ENCODE measurements around the gene DGKZ.
A peak's percentile ranks its signal among the peaks of the same experiment; 100 is the strongest.

The DGKZ gene

DNA sequence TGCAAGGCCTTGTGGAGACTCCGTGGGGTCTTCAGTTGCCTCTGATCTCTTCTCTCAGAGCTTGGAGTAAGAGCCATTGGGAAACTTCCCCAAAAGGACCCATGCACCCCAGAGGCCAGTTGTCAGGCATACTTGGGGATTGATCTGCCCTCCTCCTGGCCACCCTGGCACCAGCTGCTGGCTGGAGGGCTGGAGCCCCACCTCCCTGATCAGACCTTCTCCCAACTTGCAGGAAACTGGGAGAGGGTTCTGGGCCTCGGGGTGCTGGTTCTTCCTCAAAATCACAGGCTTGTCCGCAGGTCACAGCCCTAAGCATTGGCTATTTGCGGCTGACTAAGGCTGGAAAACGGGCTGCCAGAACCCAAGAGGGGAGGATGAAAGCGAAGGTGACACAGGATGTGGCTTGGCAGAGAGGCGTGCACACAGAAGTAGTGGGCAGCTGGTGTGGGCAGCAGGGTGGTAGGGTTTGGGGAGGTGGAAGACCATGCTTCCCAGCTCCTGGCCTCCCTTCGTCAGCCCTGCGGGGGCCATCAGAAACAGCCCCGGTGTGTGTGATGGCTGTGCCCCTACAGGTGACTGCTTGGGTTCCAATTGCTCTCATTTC lies 1.3 kb upstream of the DGKZ start:
- DNase-seq (ENCODE audit: low read depth), result no peak

DNA sequence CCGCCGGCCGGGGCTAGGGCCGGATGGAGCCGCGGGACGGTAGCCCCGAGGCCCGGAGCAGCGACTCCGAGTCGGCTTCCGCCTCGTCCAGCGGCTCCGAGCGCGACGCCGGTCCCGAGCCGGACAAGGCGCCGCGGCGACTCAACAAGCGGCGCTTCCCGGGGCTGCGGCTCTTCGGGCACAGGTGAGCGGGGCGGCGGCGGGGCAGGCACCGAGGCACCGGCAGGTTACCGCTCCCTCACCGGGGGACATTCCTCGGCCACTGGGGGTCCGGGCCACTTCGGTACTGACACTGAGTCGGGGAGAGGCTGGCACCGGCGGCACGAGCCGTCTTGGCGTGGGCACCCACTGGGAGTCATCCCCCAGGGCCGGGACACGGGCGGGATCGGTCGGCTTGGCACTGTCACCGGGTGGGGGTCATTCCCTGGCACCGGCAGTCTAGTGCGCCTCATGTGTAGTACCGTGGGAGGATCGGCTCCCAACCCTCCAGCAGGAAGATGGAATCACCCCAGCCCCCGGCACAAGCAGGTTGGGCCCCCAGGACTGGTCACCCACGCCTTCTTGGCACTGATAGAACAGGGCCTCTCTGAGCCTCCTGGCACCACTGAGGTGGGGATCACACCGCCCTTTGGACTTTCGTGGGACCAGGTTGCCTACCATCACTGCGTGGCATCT lies 511 bp downstream of the DGKZ start:
- DNase-seq (ENCODE audit: low read depth), result no peak

DNA sequence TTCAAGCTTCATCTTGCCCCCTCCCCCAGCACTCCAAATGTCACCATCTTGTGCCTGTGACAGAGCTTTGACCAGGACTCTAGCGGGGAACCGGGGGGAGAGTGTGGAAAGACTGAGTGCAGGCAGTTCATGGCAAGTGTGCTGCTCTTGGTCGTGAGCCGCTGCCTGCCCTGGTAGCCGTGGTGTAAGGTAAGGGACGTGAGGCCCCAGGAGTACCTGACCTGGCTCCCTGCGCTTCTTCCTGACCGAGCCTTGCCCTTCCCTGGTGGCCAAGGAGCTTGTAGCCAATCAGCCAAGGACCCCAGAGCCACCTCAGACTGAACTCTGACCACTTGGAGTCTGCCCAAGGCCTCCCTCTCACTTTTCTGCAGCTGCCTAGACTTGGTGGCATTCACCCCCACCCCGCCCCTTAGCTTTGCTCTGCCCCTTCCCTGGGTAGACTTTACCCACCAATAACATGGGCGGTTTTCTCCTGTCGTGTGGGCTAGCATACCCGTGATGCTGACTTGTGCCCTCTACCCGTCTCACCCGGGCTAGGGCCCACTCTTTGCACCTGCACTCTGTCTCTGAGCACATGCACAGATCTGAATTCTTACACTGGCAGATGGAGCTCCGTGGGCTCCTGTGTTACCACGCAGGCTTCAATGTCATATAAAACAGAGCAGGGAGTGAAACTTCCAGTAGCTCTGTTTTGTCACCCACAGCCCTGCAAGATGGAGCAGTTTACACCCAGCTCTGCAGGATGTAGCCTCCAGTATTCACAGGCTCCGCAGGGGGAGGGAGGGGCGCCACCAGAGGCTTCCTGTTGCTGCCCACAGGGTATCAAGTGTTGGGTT lies 1.5 kb downstream of the DGKZ start:
- no peak for DNase-seq (ENCODE audit: low read depth)

DNA sequence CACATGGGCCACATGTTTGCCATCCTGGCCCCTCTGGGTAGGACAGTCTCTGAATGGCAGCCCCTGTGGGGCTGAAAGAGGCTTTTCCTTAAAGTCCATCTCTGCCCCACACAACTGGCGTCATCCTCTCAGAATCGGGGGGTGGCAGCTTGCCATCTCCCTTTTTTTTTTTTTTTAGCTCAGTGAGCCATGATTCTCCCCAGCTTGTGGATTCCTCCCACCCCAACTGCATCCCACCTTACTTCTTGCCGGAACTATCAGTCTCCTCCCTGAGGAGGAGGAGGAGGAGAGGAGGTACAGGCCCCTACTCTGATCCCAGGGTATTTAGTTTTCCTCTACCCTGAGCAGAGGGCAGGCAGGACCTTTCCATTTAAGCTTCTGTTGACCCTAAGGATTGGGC lies 3.4 kb downstream of the DGKZ start:
- no peak for DNase-seq (ENCODE audit: low read depth)

DNA sequence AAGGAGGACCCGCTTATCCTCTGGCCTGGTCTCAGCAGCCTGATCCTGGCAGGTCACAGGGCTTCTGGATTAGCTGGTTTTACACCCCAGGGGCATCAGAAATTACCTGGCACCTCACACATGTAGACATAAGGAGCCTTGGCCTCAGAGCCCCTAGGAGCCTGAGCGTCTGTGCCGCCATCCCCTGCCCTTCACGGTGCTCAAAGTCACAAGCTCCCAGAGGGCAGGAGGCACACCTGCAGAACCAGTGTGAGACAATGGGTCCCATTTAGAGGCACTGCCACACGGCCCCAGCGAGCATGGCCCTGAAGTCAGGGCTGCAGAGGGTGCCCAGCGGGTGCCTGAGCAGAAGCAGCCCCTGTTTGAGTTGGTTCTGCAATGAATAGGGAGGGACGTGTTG lies 3.9 kb downstream of the DGKZ start:
- no peak for DNase-seq (ENCODE audit: low read depth)

DNA sequence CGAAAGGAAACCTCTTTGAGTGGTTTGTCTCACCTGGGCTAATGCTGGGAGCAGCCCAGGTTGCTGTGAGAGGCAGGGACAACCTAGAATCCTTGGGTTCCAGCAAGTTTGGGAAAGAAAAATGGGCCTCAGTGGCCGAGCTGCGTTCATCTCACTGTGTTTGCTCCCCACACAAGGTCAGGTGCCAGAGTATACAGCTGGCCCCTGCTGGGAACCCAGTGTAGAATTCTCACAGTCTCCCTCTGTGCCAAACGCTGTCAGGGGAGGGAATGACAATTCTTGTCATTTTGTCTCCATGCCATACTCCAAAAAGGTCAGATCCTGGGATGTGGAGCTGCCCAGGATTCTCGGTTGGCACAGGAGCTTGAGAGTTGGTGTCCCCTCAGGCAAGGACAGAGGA lies 4.3 kb downstream of the DGKZ start:
- DNase-seq (ENCODE audit: low read depth), result no peak

DNA sequence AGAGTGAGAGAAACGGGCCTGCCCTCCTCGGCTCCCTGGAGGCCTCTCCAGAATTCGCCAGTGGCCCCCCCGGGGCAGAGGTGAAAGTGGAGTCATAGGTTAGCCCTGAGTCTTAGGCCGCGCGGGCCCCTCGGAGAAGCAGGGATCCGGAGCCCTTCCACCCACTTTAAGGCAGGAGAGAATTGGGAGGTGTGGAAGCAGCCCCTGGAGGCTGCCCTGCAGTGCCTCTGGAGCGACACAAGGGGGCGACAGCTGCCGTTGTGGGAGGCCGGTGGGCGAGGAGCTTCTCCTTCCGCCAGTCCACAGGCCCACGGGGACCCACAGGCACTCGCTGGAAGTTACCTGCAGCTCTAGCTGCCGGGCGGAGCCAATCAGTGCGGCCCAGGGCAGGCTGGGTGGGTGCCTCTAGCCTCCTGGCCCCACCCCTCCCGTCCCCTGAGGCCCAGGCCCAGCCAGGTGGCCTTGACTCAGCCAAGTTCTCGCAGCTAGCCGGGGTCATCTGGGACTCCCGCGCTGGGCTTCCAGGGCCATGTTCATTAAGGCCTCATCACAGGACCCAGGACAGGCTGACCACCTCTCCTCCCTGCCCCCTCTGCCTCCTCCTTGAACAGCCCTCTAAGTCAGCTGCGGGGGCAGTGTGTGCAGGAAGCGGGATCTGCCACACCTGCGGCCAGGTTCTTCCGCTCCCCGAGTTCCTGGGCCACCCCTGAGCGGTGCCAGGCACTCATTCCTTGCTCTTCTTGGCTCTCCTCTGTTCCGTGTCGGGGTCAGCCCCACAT lies 5.0 kb downstream of the DGKZ start:
- DNase-seq (ENCODE audit: low read depth), result peak; percentile 41

DNA sequence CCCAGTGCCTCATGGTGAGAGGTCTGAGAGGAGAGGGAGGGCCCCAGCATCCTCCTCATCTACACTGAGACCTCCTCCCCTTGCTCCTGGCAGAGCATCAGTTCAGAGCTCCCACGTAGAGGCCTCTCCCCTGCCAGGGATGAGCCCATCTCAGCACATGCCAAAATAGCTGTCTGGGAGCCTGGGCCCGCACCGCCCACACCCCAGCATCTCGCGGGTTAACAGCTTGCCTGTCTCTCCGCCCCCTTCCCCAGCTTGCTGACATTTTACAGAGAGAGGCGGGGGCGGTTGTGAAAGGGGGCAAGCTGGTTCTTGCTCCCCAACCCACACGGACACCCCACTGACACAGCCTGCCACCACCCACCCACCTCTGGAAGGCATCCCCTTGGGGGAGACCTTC lies 6.4 kb downstream of the DGKZ start:
- DNase-seq (ENCODE audit: low read depth), result no peak

DNA sequence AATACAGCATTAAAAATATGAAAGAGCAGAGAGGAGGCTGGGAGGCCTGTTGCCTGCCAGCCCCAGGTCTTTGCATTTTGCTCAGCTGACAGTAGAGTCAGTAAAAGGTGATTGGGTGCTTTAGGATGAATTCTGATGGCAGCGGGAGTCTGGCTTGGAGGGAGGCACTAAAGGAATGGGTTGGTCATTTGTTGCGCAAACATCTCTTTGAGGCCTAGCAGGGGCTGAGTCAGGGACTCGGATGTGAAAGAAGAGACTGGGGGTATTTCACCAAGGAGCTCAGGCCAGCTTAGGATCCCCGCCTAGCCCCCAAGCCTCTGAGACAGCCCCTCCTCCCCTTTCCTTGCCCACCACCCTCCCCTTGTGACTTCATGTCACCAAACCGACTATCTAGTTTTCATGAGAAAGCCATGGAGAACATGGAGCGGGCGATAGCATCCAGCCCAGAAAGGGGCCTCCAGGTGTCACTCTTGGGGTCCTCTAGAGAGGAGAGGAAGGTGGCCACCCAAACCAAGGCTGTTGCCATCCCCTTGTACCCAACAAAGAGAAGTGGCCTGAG lies 9.7 kb downstream of the DGKZ start:
- no peak for DNase-seq (ENCODE audit: low read depth)

DNA sequence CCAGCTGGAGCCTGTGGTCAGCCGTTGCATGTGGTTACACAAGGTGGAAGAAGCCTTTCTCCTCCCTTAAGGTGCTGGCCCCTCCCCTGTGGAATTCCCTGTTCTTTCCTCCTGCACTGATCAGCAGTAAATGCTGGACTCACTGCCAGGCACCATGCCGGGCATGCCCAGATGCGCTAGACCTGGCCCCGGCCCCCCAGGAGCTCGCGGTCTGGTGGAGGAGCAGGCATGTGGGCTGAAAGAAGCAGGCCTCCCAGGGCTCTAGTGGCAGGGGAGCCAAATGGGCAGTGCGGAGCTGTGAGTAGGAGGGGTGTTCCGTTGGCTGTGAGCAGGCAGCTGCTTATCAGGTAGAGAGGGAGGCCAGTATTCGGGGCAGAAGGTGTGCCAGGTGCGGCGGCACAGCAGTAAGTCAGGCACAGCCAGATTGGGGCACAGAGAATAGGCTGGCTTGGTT lies 10.2 kb downstream of the DGKZ start:
- DNase-seq (ENCODE audit: low read depth), result no peak

DNA sequence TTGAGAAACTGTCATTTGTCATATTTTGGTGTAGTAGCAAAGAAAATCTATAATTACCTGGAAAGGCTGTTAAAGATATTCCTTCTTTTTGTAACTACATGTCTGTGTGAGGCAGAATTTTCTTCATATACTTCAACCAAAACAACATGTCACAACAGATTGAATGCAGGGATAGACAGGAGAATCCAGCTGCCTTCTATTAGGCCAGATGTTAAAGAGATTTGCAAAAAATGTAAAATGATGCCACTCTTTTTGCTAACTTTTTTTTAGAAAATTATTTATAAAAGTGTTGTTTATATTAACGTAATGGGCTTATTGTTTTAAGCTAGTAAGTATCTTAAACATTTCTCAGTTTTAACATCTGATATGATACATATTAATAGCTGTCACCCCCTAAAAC lies 12.7 kb downstream of the DGKZ start:
- no peak for DNase-seq (ENCODE audit: low read depth)

DNA sequence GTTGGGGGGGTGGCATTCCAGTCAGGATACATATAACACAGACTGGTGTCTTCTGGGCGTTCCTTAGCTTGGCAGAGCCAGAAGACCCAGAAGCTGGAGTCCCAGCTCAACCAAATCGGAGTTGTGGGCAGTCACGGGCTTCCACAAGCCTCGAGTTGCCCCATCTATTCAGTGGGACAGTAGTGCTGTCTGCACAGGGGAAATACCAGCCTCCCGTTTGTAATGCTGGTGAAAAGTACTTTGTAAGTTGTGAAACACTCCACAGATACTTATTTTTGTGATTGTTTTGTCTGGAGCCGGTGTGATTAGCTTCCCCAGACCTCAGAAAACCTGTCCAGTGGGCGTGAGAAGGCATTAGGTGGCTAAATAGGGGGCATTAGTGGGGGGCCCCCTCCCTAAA lies 13.6 kb downstream of the DGKZ start:
- no peak for DNase-seq (ENCODE audit: low read depth)

DNA sequence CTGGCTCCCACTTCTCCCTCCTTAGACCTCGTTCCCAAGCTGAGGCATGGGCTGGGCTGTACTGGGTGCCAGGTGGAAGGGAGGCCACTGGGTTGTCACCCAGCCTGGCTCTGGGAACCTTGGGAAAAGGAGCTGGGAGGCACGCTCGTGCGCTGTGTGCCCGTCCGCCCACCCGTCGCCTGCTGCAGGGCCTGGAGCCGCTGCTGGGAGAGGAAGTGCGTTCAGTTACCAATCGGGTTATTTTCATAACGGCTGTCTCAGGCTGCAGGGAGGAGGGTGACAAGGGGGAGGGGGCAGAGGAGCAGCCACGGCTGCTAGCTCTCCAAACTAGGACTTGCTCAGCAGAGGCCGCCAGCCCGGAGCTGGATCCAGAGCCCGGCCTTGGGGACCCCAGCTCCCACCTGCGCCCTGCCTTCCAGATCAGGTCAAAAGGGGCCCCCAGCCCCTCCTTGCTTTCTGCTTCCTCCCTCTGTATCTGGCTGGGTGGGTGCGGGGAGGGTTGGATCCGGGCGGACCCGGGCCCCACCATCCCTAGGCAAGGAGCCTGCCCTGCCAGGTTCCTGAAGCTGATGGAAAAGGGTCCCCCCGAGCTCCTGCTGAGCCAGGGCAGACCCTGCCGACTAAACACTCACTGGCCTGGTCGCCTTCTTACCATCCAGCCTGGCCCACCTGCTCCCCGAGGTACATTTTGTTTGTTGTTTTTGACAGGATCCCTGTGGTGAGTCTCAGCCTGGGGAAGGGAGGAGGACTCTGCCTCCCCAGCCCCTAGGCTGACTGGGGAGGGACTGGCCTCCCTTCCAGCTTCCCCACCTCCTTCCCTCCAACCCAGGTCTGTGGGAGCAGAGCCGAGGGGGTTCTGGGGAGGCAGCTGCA lies 14.3 kb downstream of the DGKZ start:
- DNase-seq (ENCODE audit: low read depth), result peak; percentile 59

DNA sequence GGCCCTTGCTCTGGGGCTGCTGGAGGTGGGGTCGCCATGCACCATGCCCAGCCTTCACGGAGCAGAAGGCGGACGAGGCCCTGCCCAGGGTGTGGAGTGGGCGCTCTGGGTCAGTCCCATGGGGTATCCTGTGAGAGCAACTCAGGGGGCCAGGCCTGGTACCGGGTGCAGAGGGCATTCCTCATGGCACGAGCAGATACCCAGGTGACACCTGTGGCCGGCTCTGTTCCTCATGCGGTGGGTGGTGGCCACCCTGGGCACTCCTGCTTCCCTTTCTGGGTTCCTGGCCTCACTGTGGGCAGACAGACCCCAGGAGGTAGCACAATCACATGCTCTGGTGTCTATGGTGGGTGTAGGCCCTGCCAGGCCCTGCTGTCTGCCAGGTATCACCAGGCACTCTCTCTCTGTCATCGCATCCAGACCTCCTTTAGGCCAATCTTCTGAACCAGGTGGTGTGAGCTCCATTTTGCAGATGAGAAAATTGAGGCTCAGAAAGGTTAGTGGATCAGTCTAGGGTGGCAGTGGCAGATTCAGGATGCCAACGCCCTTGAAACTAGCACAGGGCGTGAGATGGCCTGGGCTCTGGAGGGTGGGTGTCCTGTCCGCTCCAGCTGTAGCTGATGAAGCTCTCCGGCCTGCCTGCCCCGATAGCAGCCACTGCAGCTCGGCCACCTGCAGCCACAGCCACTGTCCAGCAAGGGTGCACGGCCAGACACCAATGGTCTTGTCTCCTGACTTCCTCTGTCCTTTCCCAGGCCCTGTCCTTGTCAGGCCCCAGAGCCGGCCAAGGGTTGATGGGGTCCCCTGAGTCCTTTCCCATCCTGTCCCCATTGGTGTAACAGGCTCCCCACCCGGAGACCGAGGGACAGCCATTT lies 15.1 kb downstream of the DGKZ start:
- no peak for DNase-seq (ENCODE audit: low read depth)

DNA sequence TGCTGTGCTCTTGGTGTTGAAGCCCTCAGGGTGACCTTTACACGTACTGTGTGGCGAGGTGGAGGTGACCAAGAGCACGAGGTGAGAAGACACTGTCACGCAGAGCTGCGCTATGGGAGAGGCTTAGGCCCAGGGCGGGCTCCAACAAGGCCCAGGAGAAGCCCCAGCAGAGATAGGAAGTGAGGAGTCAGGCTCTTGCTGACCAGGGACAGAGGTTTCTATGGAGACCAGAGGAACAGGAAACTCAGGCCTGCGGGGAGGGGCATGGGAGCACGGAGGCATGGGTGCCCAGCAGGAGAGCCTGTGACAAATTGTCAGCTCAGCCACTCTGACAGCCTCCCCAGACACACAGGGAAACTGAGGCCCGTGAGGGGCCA lies 15.8 kb downstream of the DGKZ start:
- peak; percentile 86 for DNase-seq (ENCODE audit: low read depth)

DNA sequence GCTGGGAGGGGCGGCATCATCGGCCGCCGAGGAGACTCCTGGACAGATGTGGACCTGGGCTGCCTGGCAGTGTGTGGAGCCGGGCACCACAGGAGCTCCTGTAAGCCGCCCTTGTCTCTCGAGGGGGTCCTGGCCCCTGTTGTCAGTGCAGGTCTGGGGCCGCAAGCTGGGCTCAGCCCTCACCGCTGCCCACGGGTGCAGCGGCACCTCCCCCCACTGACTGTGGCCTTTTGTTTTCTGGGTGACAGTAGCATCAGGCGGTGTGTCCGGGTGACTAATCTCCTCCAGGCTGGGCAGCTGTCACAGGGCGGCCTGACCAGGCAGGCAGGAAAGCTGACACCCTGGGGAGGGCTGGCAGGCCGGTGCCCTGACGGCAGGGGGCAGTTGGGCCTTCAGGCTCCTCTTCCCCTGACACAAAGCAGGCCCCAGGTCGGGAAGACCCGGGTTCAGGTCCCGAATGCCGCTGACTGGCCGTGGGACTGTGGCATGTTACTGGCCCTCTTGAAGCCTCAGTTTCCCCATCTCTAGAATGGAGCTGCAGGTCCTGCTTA lies 16.3 kb downstream of the DGKZ start:
- peak; percentile 69 for DNase-seq (ENCODE audit: low read depth)

DNA sequence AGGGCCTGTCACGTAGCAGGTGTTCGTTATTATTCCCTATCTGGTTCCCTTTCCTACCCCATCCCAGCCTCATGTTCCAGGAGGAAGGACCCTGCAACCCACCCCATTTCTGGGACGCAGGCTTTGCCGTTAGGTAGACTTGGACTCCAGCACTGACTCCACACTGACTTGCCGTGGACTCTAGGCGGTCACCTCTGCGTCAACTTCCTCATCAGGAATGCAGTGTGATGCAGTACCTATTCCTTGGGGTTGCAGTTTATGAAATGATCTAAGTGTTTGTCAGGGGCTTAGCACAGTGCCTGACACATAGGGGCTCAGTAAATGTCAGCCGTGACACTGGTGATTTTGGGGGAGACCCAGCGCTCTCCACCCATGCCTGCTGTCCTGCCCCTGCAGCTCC lies 16.8 kb downstream of the DGKZ start:
- DNase-seq (ENCODE audit: low read depth), result no peak

DNA sequence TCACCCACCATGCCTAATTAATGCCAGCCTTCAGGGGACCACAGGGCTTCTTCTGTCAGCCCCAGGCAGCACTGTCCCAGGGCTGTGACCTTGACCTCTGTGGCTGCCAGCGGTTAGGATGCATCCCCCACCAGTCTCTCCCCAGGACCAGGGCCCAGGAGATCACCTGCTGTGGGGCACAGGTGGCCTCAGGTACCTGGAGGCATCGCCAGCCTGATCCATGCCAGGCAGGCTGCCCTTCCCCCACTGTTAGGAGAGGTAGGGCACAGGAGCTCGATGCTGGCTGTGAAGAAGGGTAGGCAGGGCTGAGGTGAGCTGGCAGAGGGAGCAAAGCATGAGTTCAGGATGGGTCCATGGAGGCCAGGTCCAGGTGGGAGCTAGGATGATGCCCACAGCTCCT lies 17.5 kb downstream of the DGKZ start:
- no peak for DNase-seq (ENCODE audit: low read depth)

DNA sequence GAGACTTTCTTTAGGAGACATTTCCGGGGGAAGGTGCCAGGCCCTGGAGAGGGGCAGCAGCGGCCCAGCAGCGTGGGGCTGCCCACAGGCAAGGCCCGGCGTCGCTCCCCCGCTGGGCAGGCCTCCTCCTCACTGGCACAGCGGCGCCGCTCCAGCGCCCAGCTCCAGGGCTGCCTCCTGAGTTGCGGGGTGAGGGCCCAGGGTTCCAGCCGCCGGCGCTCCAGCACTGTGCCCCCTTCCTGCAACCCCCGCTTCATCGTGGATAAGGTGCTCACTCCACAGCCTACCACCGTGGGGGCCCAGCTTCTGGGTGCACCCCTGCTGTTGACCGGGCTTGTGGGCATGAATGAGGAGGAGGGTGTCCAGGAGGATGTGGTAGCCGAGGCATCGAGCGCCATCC lies 19.0 kb downstream of the DGKZ start:
- DNase-seq (ENCODE audit: low read depth), result no peak

DNA sequence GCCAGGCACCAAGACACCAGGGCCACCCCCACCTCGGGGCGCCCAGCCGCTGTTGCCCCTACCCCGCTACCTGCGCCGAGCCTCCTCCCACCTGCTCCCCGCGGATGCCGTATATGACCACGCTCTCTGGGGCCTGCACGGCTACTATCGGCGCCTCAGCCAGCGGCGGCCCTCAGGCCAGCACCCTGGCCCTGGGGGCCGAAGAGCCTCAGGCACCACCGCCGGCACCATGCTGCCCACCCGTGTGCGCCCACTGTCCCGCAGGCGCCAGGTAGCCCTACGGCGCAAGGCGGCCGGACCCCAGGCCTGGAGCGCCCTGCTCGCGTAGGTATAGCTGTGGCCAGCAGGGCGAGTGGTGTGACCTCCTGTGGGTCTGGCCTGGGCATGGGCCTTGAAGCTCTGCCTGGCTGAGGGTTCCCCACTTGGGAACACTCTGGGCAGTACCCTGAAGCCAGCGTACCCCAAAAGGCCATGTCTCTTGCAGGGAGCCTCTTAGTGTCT lies 19.4 kb downstream of the DGKZ start:
- DNase-seq (ENCODE audit: low read depth), result no peak

Data from EH (cell line).